HEK293 (cell line): Measurements from ENCODE around the gene RPS6KA4.

Experiments
- CTCF ChIA-PET: fragments of 350-600 bp; formaldehyde crosslinking; extraction: SDS; loops from one replicate; lab custom pipeline; 2021; ENCODE audit warnings: antibody characterized with exemption; lab: Yijun Ruan, JAX
- POLR2A ChIA-PET: fragments of 300-600 bp; formaldehyde crosslinking; extraction: SDS; loops from one replicate; lab custom pipeline; 2020; ENCODE audit warnings: antibody characterized with exemption, inconsistent platforms; lab: Yijun Ruan, JAX
- H3K27ac ChIP-seq: fragments of 200-500 bp; sonication (Bioruptor generic); 2 replicates; pipeline ENCODE4 v1.5.1; 2014; ENCODE audit warnings: low read depth, low read length, control low read depth, inconsistent platforms; ENCODE audit errors: extremely low read depth
- H3K36me3 ChIP-seq, 2 experiments: fragments of 200-500 bp in 1 of 2; sonication (Bioruptor generic) in 1 of 2; 1 replicate in 1 of 2; 2 replicates in 1 of 2; pipeline ENCODE4 v1.5.1; 2014 to 2017; ENCODE audit warnings: inconsistent platforms in 2 of 2, low read length in 2 of 2; ENCODE audit not compliant: control insufficient read depth in 2 of 2, insufficient read depth in 1 of 2
- H3K4me1 ChIP-seq: fragments of 200-500 bp; sonication (Bioruptor generic); 2 replicates; pipeline ENCODE4 v1.5.1; 2014; ENCODE audit warnings: mild to moderate bottlenecking, low read length, inconsistent platforms; ENCODE audit not compliant: control insufficient read depth, insufficient read depth
- H3K4me3 ChIP-seq: 2 replicates; pipeline ENCODE4 v1.5.1; 2011; ENCODE audit warnings: low read depth, mild to moderate bottlenecking, control low read depth, low read length, moderate library complexity
- H3K9me3 ChIP-seq: fragments of 200-500 bp; sonication (Bioruptor generic); 2 replicates; pipeline ENCODE4 v1.5.1; 2014; ENCODE audit warnings: low read depth, low read length, inconsistent platforms; ENCODE audit not compliant: control insufficient read depth, insufficient read depth
- GLI4 ChIP-seq: fragments of 450-650 bp; formaldehyde crosslinking; IDR thresholded peaks from 2 replicates; pipeline ENCODE4 v1.5.1; 2016; ENCODE audit warnings: missing biosample characterization, missing genetic modification characterization
- SCRT1 ChIP-seq: fragments of 450-650 bp; formaldehyde crosslinking; IDR thresholded peaks from 2 replicates; pipeline ENCODE4 v1.5.1; 2016; ENCODE audit warnings: missing biosample characterization, missing genetic modification characterization, borderline replicate concordance
- ZIC2 ChIP-seq: fragments of 450-650 bp; formaldehyde crosslinking; IDR thresholded peaks from 2 replicates; pipeline ENCODE4 v1.5.1; 2016; ENCODE audit warnings: missing biosample characterization, missing genetic modification characterization
- ZNF155 ChIP-seq: fragments of 450-650 bp; formaldehyde crosslinking; IDR thresholded peaks from 2 replicates; pipeline ENCODE4 v1.5.1; 2016; ENCODE audit warnings: missing biosample characterization, missing genetic modification characterization
- ZNF248 ChIP-seq: fragments of 450-650 bp; formaldehyde crosslinking; IDR thresholded peaks from 2 replicates; pipeline ENCODE4 v1.5.1; 2017; ENCODE audit warnings: missing biosample characterization, missing genetic modification characterization
- ZNF426 ChIP-seq: fragments of 450-650 bp; formaldehyde crosslinking; IDR thresholded peaks from 2 replicates; pipeline ENCODE4 v1.5.1; 2017; ENCODE audit warnings: missing biosample characterization, missing genetic modification characterization, mild to moderate bottlenecking, inconsistent platforms, moderate library complexity
- ZNF560 ChIP-seq: fragments of 450-650 bp; formaldehyde crosslinking; IDR thresholded peaks from 2 replicates; pipeline ENCODE4 v1.5.1; 2017; ENCODE audit warnings: missing biosample characterization, missing genetic modification characterization, borderline replicate concordance
- TF ChIP-seq, protein P1 (sequence below): fragments of 450-650 bp; formaldehyde crosslinking; IDR thresholded peaks from 2 replicates; pipeline ENCODE4 v1.5.1; 2017; ENCODE audit warnings: missing biosample characterization, missing genetic modification characterization
- TF ChIP-seq, protein P2 (sequence below): fragments of 450-650 bp; formaldehyde crosslinking; IDR thresholded peaks from 2 replicates; pipeline ENCODE4 v1.5.1; 2016; ENCODE audit warnings: missing biosample characterization, missing genetic modification characterization, low read depth
- TF ChIP-seq, protein P3 (sequence below): fragments of 450-650 bp; formaldehyde crosslinking; IDR thresholded peaks from 2 replicates; pipeline ENCODE4 v1.5.1; 2017; ENCODE audit warnings: missing biosample characterization, missing genetic modification characterization
- TF ChIP-seq, protein P4 (sequence below): fragments of 450-650 bp; formaldehyde crosslinking; IDR thresholded peaks from 2 replicates; pipeline ENCODE4 v1.5.1; 2017; ENCODE audit warnings: missing biosample characterization, missing genetic modification characterization
- TF ChIP-seq, protein P5 (sequence below): fragments of 450-650 bp; formaldehyde crosslinking; IDR thresholded peaks from 2 replicates; pipeline ENCODE4 v1.5.1; 2016; ENCODE audit warnings: missing biosample characterization, missing genetic modification characterization, borderline replicate concordance

The RPS6KA4 gene

DNA sequence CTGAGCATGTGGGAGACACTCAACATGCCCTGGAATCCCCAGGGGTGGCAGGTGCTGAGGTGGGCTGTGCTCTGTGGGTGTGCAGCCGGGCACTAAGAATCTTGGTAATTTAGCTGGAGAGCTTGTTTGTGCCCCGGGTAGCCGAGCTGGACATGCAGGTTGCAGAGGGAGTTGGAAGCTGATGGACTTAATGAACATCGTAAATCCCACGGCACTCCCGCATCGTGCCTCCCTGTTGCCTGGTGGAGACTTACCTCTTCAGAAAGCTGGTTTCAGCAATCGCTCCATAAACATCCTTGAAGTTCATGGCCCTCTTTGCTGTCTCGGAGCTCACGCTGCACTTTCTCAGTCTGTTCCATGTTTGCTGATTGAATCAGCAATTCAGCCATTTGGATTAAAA lies 29.9 kb downstream of the RPS6KA4 start:
- Histone ChIP-seq H3K36me3 (no peaks in the 10 kb centered on the region), H3K4me1 (no peaks in the 10 kb centered on the region), H3K4me3 (no peak overlapping the region), H3K27ac (no peak overlapping the region), H3K9me3 (no peaks in the 10 kb centered on the region)
- POLR2A ChIA-PET: interaction anchor here (0.6 to 1.3 kb wide), 3 partner anchors 12 to 94 kb away, joined by 3 to 4 read pairs (median 4); no protein-coding TSS in a partner anchor
- CTCF ChIA-PET: no interaction called here
- TF ChIP-seq ZNF248 (tag by site-specific recombination) (no peak), ZNF155 (tag by site-specific recombination) (no peak), SCRT1 (tag by site-specific recombination) (no peak), ZNF426 (tag by site-specific recombination) (no peak), ZIC2 (tag by site-specific recombination) (no peak), GLI4 (tag by site-specific recombination) (no peak)
- TF ChIP-seq, protein P1, sequence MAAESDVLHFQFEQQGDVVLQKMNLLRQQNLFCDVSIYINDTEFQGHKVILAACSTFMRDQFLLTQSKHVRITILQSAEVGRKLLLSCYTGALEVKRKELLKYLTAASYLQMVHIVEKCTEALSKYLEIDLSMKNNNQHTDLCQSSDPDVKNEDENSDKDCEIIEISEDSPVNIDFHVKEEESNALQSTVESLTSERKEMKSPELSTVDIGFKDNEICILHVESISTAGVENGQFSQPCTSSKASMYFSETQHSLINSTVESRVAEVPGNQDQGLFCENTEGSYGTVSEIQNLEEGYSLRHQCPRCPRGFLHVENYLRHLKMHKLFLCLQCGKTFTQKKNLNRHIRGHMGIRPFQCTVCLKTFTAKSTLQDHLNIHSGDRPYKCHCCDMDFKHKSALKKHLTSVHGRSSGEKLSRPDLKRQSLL: no peak
- TF ChIP-seq, protein P2, sequence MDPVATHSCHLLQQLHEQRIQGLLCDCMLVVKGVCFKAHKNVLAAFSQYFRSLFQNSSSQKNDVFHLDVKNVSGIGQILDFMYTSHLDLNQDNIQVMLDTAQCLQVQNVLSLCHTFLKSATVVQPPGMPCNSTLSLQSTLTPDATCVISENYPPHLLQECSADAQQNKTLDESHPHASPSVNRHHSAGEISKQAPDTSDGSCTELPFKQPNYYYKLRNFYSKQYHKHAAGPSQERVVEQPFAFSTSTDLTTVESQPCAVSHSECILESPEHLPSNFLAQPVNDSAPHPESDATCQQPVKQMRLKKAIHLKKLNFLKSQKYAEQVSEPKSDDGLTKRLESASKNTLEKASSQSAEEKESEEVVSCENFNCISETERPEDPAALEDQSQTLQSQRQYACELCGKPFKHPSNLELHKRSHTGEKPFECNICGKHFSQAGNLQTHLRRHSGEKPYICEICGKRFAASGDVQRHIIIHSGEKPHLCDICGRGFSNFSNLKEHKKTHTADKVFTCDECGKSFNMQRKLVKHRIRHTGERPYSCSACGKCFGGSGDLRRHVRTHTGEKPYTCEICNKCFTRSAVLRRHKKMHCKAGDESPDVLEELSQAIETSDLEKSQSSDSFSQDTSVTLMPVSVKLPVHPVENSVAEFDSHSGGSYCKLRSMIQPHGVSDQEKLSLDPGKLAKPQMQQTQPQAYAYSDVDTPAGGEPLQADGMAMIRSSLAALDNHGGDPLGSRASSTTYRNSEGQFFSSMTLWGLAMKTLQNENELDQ: no peak
- TF ChIP-seq, protein P3, sequence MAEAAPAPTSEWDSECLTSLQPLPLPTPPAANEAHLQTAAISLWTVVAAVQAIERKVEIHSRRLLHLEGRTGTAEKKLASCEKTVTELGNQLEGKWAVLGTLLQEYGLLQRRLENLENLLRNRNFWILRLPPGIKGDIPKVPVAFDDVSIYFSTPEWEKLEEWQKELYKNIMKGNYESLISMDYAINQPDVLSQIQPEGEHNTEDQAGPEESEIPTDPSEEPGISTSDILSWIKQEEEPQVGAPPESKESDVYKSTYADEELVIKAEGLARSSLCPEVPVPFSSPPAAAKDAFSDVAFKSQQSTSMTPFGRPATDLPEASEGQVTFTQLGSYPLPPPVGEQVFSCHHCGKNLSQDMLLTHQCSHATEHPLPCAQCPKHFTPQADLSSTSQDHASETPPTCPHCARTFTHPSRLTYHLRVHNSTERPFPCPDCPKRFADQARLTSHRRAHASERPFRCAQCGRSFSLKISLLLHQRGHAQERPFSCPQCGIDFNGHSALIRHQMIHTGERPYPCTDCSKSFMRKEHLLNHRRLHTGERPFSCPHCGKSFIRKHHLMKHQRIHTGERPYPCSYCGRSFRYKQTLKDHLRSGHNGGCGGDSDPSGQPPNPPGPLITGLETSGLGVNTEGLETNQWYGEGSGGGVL: no peak
- TF ChIP-seq, protein P4, sequence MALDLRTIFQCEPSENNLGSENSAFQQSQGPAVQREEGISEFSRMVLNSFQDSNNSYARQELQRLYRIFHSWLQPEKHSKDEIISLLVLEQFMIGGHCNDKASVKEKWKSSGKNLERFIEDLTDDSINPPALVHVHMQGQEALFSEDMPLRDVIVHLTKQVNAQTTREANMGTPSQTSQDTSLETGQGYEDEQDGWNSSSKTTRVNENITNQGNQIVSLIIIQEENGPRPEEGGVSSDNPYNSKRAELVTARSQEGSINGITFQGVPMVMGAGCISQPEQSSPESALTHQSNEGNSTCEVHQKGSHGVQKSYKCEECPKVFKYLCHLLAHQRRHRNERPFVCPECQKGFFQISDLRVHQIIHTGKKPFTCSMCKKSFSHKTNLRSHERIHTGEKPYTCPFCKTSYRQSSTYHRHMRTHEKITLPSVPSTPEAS (tag by site-specific recombination): no peak

DNA sequence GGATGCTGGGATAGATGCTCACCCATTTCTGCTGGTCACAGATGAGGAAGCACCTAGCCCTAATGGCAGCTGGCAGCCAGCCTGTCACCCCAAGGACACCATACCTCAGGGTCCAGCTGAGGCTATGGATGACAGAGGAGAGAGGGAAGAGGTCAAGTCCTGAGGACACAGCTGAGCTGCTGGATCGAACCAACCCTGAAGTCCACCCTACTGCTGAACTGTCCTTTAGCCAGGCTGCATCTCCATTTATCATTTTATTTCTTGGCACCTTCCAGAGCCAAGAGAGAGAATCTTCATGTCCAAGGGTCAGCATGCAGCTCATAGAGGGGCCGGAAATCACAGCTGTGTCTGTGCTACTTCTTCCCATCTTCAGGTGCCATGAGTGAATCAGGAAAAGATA lies 30.9 kb downstream of the RPS6KA4 start:
- TF ChIP-seq ZNF560 (tag by site-specific recombination): no peak
- TF ChIP-seq, protein P5, sequence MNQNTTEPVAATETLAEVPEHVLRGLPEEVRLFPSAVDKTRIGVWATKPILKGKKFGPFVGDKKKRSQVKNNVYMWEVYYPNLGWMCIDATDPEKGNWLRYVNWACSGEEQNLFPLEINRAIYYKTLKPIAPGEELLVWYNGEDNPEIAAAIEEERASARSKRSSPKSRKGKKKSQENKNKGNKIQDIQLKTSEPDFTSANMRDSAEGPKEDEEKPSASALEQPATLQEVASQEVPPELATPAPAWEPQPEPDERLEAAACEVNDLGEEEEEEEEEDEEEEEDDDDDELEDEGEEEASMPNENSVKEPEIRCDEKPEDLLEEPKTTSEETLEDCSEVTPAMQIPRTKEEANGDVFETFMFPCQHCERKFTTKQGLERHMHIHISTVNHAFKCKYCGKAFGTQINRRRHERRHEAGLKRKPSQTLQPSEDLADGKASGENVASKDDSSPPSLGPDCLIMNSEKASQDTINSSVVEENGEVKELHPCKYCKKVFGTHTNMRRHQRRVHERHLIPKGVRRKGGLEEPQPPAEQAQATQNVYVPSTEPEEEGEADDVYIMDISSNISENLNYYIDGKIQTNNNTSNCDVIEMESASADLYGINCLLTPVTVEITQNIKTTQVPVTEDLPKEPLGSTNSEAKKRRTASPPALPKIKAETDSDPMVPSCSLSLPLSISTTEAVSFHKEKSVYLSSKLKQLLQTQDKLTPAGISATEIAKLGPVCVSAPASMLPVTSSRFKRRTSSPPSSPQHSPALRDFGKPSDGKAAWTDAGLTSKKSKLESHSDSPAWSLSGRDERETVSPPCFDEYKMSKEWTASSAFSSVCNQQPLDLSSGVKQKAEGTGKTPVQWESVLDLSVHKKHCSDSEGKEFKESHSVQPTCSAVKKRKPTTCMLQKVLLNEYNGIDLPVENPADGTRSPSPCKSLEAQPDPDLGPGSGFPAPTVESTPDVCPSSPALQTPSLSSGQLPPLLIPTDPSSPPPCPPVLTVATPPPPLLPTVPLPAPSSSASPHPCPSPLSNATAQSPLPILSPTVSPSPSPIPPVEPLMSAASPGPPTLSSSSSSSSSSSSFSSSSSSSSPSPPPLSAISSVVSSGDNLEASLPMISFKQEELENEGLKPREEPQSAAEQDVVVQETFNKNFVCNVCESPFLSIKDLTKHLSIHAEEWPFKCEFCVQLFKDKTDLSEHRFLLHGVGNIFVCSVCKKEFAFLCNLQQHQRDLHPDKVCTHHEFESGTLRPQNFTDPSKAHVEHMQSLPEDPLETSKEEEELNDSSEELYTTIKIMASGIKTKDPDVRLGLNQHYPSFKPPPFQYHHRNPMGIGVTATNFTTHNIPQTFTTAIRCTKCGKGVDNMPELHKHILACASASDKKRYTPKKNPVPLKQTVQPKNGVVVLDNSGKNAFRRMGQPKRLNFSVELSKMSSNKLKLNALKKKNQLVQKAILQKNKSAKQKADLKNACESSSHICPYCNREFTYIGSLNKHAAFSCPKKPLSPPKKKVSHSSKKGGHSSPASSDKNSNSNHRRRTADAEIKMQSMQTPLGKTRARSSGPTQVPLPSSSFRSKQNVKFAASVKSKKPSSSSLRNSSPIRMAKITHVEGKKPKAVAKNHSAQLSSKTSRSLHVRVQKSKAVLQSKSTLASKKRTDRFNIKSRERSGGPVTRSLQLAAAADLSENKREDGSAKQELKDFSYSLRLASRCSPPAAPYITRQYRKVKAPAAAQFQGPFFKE (tag by site-specific recombination): no peak
- no peaks in the 10 kb centered on the region for H3K4me1 ChIP-seq
- H3K36me3 ChIP-seq: no peaks in the 10 kb centered on the region
- no peaks in the 10 kb centered on the region for H3K9me3 ChIP-seq
- no peak overlapping the region for H3K4me3 ChIP-seq
- no peak overlapping the region for H3K27ac ChIP-seq
- ChIA-PET POLR2A (interaction anchor here (0.6 to 1.3 kb wide), 4 partner anchors 12 to 95 kb away, joined by 3 to 4 read pairs (median 4); no protein-coding TSS in a partner anchor), CTCF (no interaction called here)
